Activated CD8-positive, alpha-beta memory T cell treated with anti-CD3 and anti-CD28 coated beads for 4 hours (primary cell): ENCODE measurements around the gene DNAJC10.

ENCODE experiments used
- DNase-seq, 2 donors: peaks; one replicate each; pipeline ENCODE4 v3.0.0-alpha.2; 2020; ENCODE audit warnings: low read depth in 2 of 2

DNAJC10 gene

DNA sequence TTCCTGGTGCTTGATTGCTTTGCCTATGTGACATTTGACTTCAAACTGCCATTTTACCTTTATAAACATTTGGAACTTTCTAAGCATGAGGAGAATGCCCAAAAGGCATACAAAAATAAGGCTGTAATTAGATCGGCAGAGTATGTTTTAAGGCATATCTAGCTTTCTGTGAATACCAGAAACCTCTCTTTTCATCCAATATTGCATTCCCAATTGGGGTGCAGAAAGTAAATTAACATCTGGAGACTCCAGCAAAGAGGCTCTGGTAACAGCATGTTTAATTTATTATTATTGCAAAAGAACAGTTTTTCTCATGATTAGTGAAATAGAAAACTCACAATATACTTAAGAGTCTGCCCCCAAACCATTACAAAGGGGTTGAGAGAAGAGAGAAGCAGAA lies 118.2 kb downstream of the DNAJC10 start:
- DNase-seq, result no peak

DNA sequence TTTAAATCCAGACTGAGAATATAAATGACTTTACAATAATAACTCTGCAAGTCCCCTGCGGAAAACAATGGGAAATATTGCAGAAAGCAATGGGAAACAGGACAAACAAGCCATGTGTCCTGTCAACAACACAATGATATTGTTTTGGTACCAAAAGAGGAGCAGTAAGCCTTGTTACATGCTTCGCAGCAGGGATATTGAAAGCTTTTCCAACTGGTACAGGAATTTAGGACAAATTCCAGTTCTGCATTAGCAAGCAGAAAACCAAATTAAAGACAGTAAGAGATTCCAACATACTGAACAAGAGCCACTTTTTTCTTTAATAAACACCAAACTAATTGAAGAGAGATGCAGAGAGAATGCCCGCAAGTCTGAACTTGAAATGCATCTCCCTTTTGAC lies 120.4 kb downstream of the DNAJC10 start:
- no peak for DNase-seq
